GM12878 (cell line): ENCODE data around the gene CACNA1G. TPM values are rescaled to one million over a fixed set of nuclear protein-coding genes. Genes with fewer than 3 reads are reported as not detected.

Experiments used
- ATAC-seq: fragments of 200-7000 bp; cut with Tn5 transposase; 3 replicates; pipeline ENCODE4 v1.9.1; 2020; ENCODE audit warnings: mild to moderate bottlenecking, moderate library complexity
- BruUV-seq: library from RNA; stranded (reverse); fragments of 400-500 nt; replicated peaks from 2 replicates; lab custom pipeline; 2021; lab: Mats Ljungman, UMichigan
- CTCF ChIA-PET: fragments of 300-600 bp; sonication (Branson Sonifier 250); formaldehyde crosslinking; extraction: SDS; loops from one replicate; lab custom pipeline; 2021; ENCODE audit warnings: inconsistent platforms; lab: Yijun Ruan, JAX
- POLR2A ChIA-PET: fragments of 350-600 bp; formaldehyde crosslinking; extraction: SDS; loops from one replicate; lab custom pipeline; 2021; ENCODE audit warnings: inconsistent platforms; lab: Charles Lee
- RAD21 ChIA-PET: fragments of 300-600 bp; sonication (Branson Sonifier 250); formaldehyde crosslinking; loops from one replicate; lab custom pipeline; 2023; ENCODE audit warnings: antibody characterized with exemption; ENCODE audit not compliant: unreplicated experiment; lab: Charles Lee
- SMC1A ChIA-PET: fragments of 300-600 bp; sonication (Branson Sonifier 250); formaldehyde crosslinking; loops from one replicate; lab custom pipeline; 2023; ENCODE audit not compliant: unreplicated experiment, uncharacterized antibody; lab: Charles Lee
- DNase-seq: peaks from one replicate; pipeline ENCODE4 v3.0.0-alpha.2; 2011; ENCODE audit warnings: low read depth, low spot score
- FAIRE-seq: peaks from 3 replicates; lab custom pipeline; 2011; peaks lifted over from hg19 to GRCh38; lab: Jason Lieb, UNC
- H2AFZ ChIP-seq: 2 replicates; pipeline ENCODE4 v1.6.0; 2011; ENCODE audit warnings: low read depth, low read length, control low read depth; ENCODE audit not compliant: control insufficient read depth
- H3K27ac ChIP-seq: 2 replicates; pipeline ENCODE4 v1.5.1; 2011; ENCODE audit warnings: control low read depth; ENCODE audit not compliant: control insufficient read depth, insufficient read depth
- H3K27me3 ChIP-seq, 2 experiments: replicated peaks in 1 of 2; 2 replicates each; pipeline versions ENCODE4 v1.6.0 to v1.6.1; 2011; ENCODE audit warnings: low read length in 1 of 2; ENCODE audit not compliant: control insufficient read depth in 2 of 2, insufficient read depth in 2 of 2
- H3K36me3 ChIP-seq, 2 experiments: 2 replicates each; pipeline ENCODE4 v1.5.1; 2011; ENCODE audit warnings: low read length in 1 of 2; ENCODE audit not compliant: control insufficient read depth in 2 of 2, insufficient read depth in 2 of 2
- H3K4me1 ChIP-seq: 2 replicates; pipeline ENCODE4 v1.6.1; 2011; ENCODE audit warnings: mild to moderate bottlenecking, low read length, moderate library complexity, mixed read lengths; ENCODE audit not compliant: control insufficient read depth, insufficient read depth
- H3K4me2 ChIP-seq: 2 replicates; pipeline ENCODE4 v1.6.0; 2011; ENCODE audit warnings: control low read depth; ENCODE audit not compliant: control insufficient read depth, insufficient read depth
- H3K4me3 ChIP-seq: fragments of 200-600 bp; sonication (generic); 2 replicates; pipeline ENCODE4 v1.5.1; 2016
- H3K79me2 ChIP-seq: 2 replicates; pipeline ENCODE4 v1.6.0; 2011; ENCODE audit warnings: low read length; ENCODE audit not compliant: control insufficient read depth, insufficient read depth
- H3K9ac ChIP-seq: 2 replicates; pipeline ENCODE4 v1.8.0; 2011; ENCODE audit warnings: low read length, control low read depth, mixed read lengths; ENCODE audit not compliant: control insufficient read depth, insufficient read depth
- H3K9me3 ChIP-seq: replicated peaks from 3 replicates; pipeline ENCODE4 v1.5.1; 2011; ENCODE audit warnings: mild to moderate bottlenecking, low read length; ENCODE audit not compliant: control insufficient read depth, insufficient read depth
- H4K20me1 ChIP-seq: 2 replicates; pipeline ENCODE4 v1.6.0; 2011; ENCODE audit not compliant: control insufficient read depth, insufficient read depth
- ASH2L ChIP-seq: fragments of 300-600, 200-600 bp; sonication (generic); IDR thresholded peaks from 2 replicates; pipeline ENCODE4 v1.6.1; 2017; ENCODE audit warnings: low read depth, mild to moderate bottlenecking, borderline replicate concordance
- CHD4 ChIP-seq: fragments of 200-600 bp; sonication (generic); IDR thresholded peaks from 2 replicates; pipeline ENCODE4 v1.6.1; 2016; ENCODE audit warnings: mild to moderate bottlenecking
- HCFC1 ChIP-seq: fragments of 150-350 bp; IDR thresholded peaks from 2 replicates; pipeline ENCODE4 v1.6.1; 2014; ENCODE audit warnings: low read length
- PML ChIP-seq: IDR thresholded peaks from 2 replicates; pipeline ENCODE4 v1.6.1; 2012; ENCODE audit warnings: low read length, inconsistent platforms
- RB1 ChIP-seq: fragments of 450-650 bp; formaldehyde crosslinking; IDR thresholded peaks from 2 replicates; pipeline ENCODE4 v1.6.1; 2017; ENCODE audit warnings: mild to moderate bottlenecking, borderline replicate concordance
- REST ChIP-seq: IDR thresholded peaks from 2 replicates; pipeline ENCODE4 v1.6.1; 2012; ENCODE audit warnings: mild to moderate bottlenecking, low read depth, low read length
- RUNX3 ChIP-seq: IDR thresholded peaks from 2 replicates; pipeline ENCODE4 v1.6.1; 2012; ENCODE audit warnings: low read length, inconsistent platforms
- SMC3 ChIP-seq: IDR thresholded peaks from 2 replicates; pipeline ENCODE4 v1.6.1; 2011; ENCODE audit warnings: low read length, improper control_type of control experiment, borderline replicate concordance
- TARDBP ChIP-seq: IDR thresholded peaks from 2 replicates; pipeline ENCODE4 v1.6.1; 2016; ENCODE audit warnings: borderline replicate concordance
- ZSCAN29 ChIP-seq: fragments of 450-650 bp; IDR thresholded peaks from 2 replicates; pipeline ENCODE4 v1.6.1; 2017; ENCODE audit warnings: mild to moderate bottlenecking, moderate library complexity
- WGBS: methylation state at CpG from one replicate; pipeline ENCODE4 v1.1.6; 2016; ENCODE audit warnings: low lambda C conversion rate; ENCODE audit not compliant: insufficient replicate concordance, insufficient coverage; ENCODE audit errors: missing lambda C conversion rate; 5-methylcytosine and 5-hydroxymethylcytosine counted together
- in situ Hi-C: fragments of 300-500 bp; cut with MboI; formaldehyde crosslinking; loops from 9 replicates; pipeline ENCODE4 v1.14.3; 2018; ENCODE audit warnings: mixed read lengths
- intact Hi-C: fragments of 100-400 bp; cut with micrococcal nuclease; formaldehyde crosslinking; loops from one replicate; pipeline ENCODE4 v1.14.2; 2022; ENCODE audit not compliant: unreplicated experiment
- polyA plus RNA-seq, 11 experiments: library from polyadenylated mRNA; depleted of rRNA in 4 of 11; unstranded in 6 of 11; stranded (reverse) in 5 of 11; fragments of >200 nt; fragmentation: Nextera tagmentation in 4 of 11; fragmentation: Illumina TruSeq in 1 of 11; extraction: Ambion mirVana in 4 of 11; extraction: Trizol in 1 of 11; gene quantifications; 1 replicate in 1 of 11; 2 replicates in 10 of 11; pipeline versions ENCODE4 v1.2.1 to v1.2.3, GENCODE V29; 2011 to 2016; ENCODE audit warnings: inconsistent platforms in 2 of 11, missing spikeins in 2 of 11, low read depth in 1 of 11
- total RNA-seq, 4 experiments: library from RNA; depleted of rRNA in 3 of 4; stranded (reverse); fragments of >200 nt in 3 of 4; fragmentation: Illumina TruSeq in 1 of 4; extraction: Trizol in 1 of 4; gene quantifications; 2 replicates each; pipeline versions ENCODE4 v1.2.1 to v1.2.3, GENCODE V29; 2013 to 2021
- TF ChIP-seq, protein P1 (sequence below): fragments of 450-650 bp; IDR thresholded peaks from 2 replicates; pipeline ENCODE4 v1.6.1; 2016; ENCODE audit warnings: mild to moderate bottlenecking

The CACNA1G gene
- total and polyA plus RNA-seq, 10 of the 15 experiments (the other 5 are each of a cell fraction or from before 2014, with no cell fraction given): 0.03 to 0.15 TPM; not detected in 8

- TF ChIP-seq REST (no peak), ZSCAN29 (no peak), CHD4 (no peak), TARDBP (no peak)
These were observed 20.6 kb upstream of the CACNA1G start (continued) for GRCh38 chr17:50539762-50540559.

GRCh38 chr17:50540560-50541401 is 19.7 kb upstream of the CACNA1G start:
- Histone ChIP-seq H3K27ac (no peak overlapping the region), H3K79me2 (no peaks in the 10 kb centered on the region), H2AFZ (no peak overlapping the region), H3K4me3 (no peak overlapping the region), H4K20me1 (no peaks in the 10 kb centered on the region), H3K27me3 (no peaks in the 10 kb centered on the region), H3K4me2 (no peak overlapping the region), H3K36me3 (no peaks in the 10 kb centered on the region), H3K9me3 (no peaks in the 10 kb centered on the region), H3K4me1 (peaks cover 10% of the 10 kb centered on the region; the same call in 1 of the 2 replicates), H3K9ac (no peak overlapping the region)
- ChIA-PET POLR2A (interaction anchor here (0.6 to 1.4 kb wide), 3 partner anchors 10 to 140 kb away, joined by 3 to 4 read pairs (median 4); no protein-coding TSS in a partner anchor), SMC1A (interaction anchor here (1.0 to 1.8 kb wide), 3 partner anchors 35 to 59 kb away, joined by 3 to 8 read pairs (median 3); no protein-coding TSS in a partner anchor), CTCF (interaction anchor here (0.7 to 3.2 kb wide), 3 partner anchors 61 to 340 kb away, joined by 3 to 12 read pairs (median 4); no protein-coding TSS in a partner anchor), RAD21 (interaction anchor here (1.4 to 2.2 kb wide), 2 partner anchors 57 to 62 kb away, joined by 3 to 13 read pairs; no protein-coding TSS in a partner anchor)
- TF ChIP-seq RUNX3: no peak
- TF ChIP-seq ASH2L: no peak
- TF ChIP-seq HCFC1: no peak
- no peak for TF ChIP-seq SMC3
- TF ChIP-seq PML: no peak
- TF ChIP-seq, protein P1, sequence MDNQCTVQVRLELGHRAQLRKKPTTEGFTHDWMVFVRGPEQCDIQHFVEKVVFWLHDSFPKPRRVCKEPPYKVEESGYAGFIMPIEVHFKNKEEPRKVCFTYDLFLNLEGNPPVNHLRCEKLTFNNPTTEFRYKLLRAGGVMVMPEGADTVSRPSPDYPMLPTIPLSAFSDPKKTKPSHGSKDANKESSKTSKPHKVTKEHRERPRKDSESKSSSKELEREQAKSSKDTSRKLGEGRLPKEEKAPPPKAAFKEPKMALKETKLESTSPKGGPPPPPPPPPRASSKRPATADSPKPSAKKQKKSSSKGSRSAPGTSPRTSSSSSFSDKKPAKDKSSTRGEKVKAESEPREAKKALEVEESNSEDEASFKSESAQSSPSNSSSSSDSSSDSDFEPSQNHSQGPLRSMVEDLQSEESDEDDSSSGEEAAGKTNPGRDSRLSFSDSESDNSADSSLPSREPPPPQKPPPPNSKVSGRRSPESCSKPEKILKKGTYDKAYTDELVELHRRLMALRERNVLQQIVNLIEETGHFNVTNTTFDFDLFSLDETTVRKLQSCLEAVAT: no peak
- TF ChIP-seq RB1: no peak
- no TSS peak for BruUV-seq
- 83% methylated on average over 11 of the region's 11 CpGs for WGBS
- FAIRE-seq (no peak), ATAC-seq (no peak), DNase-seq (no peak)
- intact Hi-C loops (loop anchor here (10.0 kb wide), 1 partner anchor 414 kb away; no protein-coding TSS in a partner anchor), in situ Hi-C loops (loop anchor here (5.0 to 10.0 kb wide), 4 partner anchors 52 to 414 kb away; no protein-coding TSS in a partner anchor)
